Keratinocyte (primary cell): ENCODE results near the gene THBS2. TPM values are rescaled to one million over a fixed set of nuclear protein-coding genes. Genes with fewer than 3 reads are reported as not detected.
A peak's percentile ranks its signal among the peaks of the same experiment; 100 is the strongest.

Experiments
- DNase-seq: peaks from one replicate; pipeline ENCODE4 v3.0.0-alpha.2; 2011; ENCODE audit warnings: low read depth, missing footprints, low spot score
- FAIRE-seq: peaks from 2 replicates; lab custom pipeline; 2011; peaks lifted over from hg19 to GRCh38; lab: Jason Lieb, UNC
- H2AFZ ChIP-seq: 2 replicates; pipeline ENCODE4 v1.6.0; 2012; ENCODE audit warnings: low read length, control low read depth, inconsistent platforms; ENCODE audit not compliant: control insufficient read depth
- H3K27ac ChIP-seq: 2 replicates; pipeline ENCODE4 v1.5.1; 2011; ENCODE audit warnings: low read length; ENCODE audit not compliant: control insufficient read depth, insufficient read depth
- H3K27me3 ChIP-seq: 3 replicates; pipeline ENCODE4 v1.6.0; 2011; ENCODE audit warnings: low read length; ENCODE audit not compliant: control insufficient read depth, insufficient read depth; ENCODE audit errors: extremely low read depth
- H3K36me3 ChIP-seq, 2 experiments: 2 replicates in 1 of 2; 3 replicates in 1 of 2; pipeline ENCODE4 v1.5.1; 2011; ENCODE audit warnings: low read length in 2 of 2, mild to moderate bottlenecking in 1 of 2; ENCODE audit not compliant: control insufficient read depth in 2 of 2, insufficient read depth in 2 of 2; ENCODE audit errors: extremely low read depth in 1 of 2
- H3K4me1 ChIP-seq: 3 replicates; pipeline ENCODE4 v1.5.1; 2011; ENCODE audit warnings: low read length; ENCODE audit not compliant: control insufficient read depth, insufficient read depth; ENCODE audit errors: extremely low read depth
- H3K4me2 ChIP-seq: 3 replicates; pipeline ENCODE4 v1.6.0; 2011; ENCODE audit warnings: low read depth, low read length; ENCODE audit not compliant: control insufficient read depth, insufficient read depth; ENCODE audit errors: extremely low read depth
- H3K4me3 ChIP-seq, 3 experiments: fragments of 200-600 bp in 1 of 3; sonication (generic) in 1 of 3; 2 replicates in 2 of 3; 3 replicates in 1 of 3; pipeline ENCODE4 v1.5.1; 2011 to 2016; ENCODE audit warnings: low read length in 3 of 3, mild to moderate bottlenecking in 3 of 3, control low read depth in 2 of 3, inconsistent platforms in 1 of 3, low read depth in 1 of 3, mixed read lengths in 1 of 3, mixed run types in 1 of 3, moderate library complexity in 1 of 3; ENCODE audit not compliant: control insufficient read depth in 2 of 3, insufficient read depth in 2 of 3; ENCODE audit errors: extremely low read depth in 1 of 3
- H3K79me2 ChIP-seq: 2 replicates; pipeline ENCODE4 v1.6.0; 2012; ENCODE audit warnings: low read length; ENCODE audit not compliant: control insufficient read depth, insufficient read depth
- H3K9ac ChIP-seq: 3 replicates; pipeline ENCODE4 v1.6.0; 2011; ENCODE audit warnings: low read length; ENCODE audit not compliant: control insufficient read depth, insufficient read depth; ENCODE audit errors: extremely low read depth
- H3K9me1 ChIP-seq: 3 replicates; pipeline ENCODE4 v1.6.0; 2011; ENCODE audit warnings: low read length; ENCODE audit not compliant: control insufficient read depth, insufficient read depth; ENCODE audit errors: extremely low read depth
- H3K9me3 ChIP-seq: 2 replicates; pipeline ENCODE4 v1.5.1; 2012; ENCODE audit warnings: low read depth, low read length; ENCODE audit not compliant: control insufficient read depth
- H4K20me1 ChIP-seq: 3 replicates; pipeline ENCODE4 v1.6.0; 2011; ENCODE audit warnings: low read length; ENCODE audit not compliant: control insufficient read depth, insufficient read depth; ENCODE audit errors: extremely low read depth
- CTCF ChIP-seq, 3 experiments: IDR thresholded peaks in 1 of 3; conservative IDR thresholded peaks in 1 of 3; optimal IDR thresholded peaks in 1 of 3; 2 replicates in 2 of 3; 3 replicates in 1 of 3; pipeline versions ENCODE3 to v1.5.1; 2011; ENCODE audit warnings: low read length in 3 of 3, mild to moderate bottlenecking in 3 of 3, moderate library complexity in 2 of 3, control low read depth in 1 of 3, inconsistent platforms in 1 of 3; ENCODE audit not compliant: insufficient read depth in 2 of 3; ENCODE audit errors: extremely low read depth in 1 of 3
- EZH2 ChIP-seq: IDR thresholded peaks from one replicate; pipeline ENCODE4 v1.6.1; 2012; ENCODE audit warnings: inconsistent platforms, mild to moderate bottlenecking, low read length, moderate library complexity
- dilution Hi-C: fragments of 300-500 bp; cut with MboI; formaldehyde crosslinking; loops from one replicate; pipeline ENCODE4 v1.7.0; 2020; ENCODE audit warnings: low sequenced_read_pairs; ENCODE audit not compliant: extremely low pct_ligation_motif_present
- polyA plus RNA-seq, 5 experiments: library from polyadenylated mRNA; depleted of rRNA in 3 of 5; stranded (reverse) in 3 of 5; stranded (forward) in 1 of 5; unstranded in 1 of 5; fragments of >200 nt; gene quantifications; 1 replicate in 1 of 5; 2 replicates in 3 of 5; 3 replicates in 1 of 5; pipeline versions ENCODE4 v1.2.1 to v1.2.3, GENCODE V29; 2011 to 2012; ENCODE audit warnings: missing spikeins in 2 of 5, low read depth in 1 of 5, low replicate concordance in 1 of 5

The THBS2 gene
- polyA plus RNA-seq, 1 donor (not counting 4 experiments of a cell fraction or from before 2014, with no cell fraction given) = 533 TPM

DNA sequence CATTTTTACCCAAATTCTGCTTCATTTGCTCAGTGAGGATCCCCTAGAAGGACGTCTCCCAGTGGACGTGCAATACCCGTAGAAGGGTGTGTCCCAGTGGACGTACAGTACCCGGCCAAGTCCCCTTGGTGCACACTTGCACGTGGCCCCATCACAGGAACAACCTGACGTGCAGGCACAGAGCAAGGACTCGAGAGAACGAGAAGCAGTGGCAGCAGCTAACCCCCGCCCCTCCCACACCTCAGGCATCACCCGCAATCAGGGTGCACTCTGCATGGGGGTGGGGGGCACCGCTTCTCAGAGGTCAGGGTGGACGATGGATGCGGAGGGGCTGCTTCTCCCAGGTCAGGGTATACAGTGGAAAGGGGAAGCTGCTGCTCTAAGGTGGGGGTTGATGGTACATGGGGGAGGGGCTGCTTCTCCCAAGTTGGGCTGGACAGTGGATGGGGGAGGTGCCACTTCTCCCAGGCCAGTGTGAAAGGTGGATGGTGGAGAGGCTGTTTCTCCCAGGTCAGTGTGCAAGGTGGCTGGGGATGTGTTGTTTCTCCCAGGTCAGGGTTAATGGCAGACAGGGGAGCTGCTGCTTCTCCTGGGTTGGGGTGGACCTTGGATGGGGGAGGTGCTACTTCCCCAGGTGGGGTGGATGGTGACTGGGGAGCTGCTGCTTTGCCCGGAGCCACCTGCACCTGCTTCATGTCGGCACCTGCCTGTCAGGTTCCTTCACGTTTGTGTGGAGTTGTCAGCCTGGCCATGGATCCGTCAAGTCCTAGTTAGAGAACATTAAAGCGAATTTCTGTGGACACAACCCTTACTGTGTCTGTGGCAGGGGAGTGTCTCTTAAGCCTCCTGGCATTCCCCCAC lies 1.0 kb upstream of the THBS2 start:
- TF ChIP-seq CTCF (optimal IDR thresholded peaks at IDR 0.05 in 1 of 3, IDR thresholded peaks at IDR 0.05 in 1 of 3, conservative IDR thresholded peaks at IDR 0.05 in 1 of 3; ENCODE audit: extremely low read depth in 1 of 3, insufficient read depth in 2 of 3, low read length in 3 of 3) (no peak), EZH2 (no peak)
- FAIRE-seq = peak; percentile 67
- H3K79me2 ChIP-seq = peaks cover 38% of the 10 kb centered on the region
- no peaks in the 10 kb centered on the region for H3K9me1 ChIP-seq
- H3K9me3 ChIP-seq = no peaks in the 10 kb centered on the region
- H2AFZ ChIP-seq = no peak overlapping the region
- H3K36me3 ChIP-seq = peaks cover 12 to 17% of the 10 kb centered on the region in 2 experiments
- dilution Hi-C loops = no loop called here
- H3K4me1 ChIP-seq = peaks cover 30% of the 10 kb centered on the region
- no peak overlapping the region for H3K27ac ChIP-seq
- peak overlapping the region; percentile 84 for H3K4me2 ChIP-seq
- peak overlapping the region in 2 of 3 experiments; percentile 93 to 96 for H3K4me3 ChIP-seq
- H3K27me3 ChIP-seq = no peaks in the 10 kb centered on the region
- peaks cover 18% of the 10 kb centered on the region for H4K20me1 ChIP-seq
- peak overlapping the region; percentile 12 for H3K9ac ChIP-seq
- DNase-seq = no peak

DNA sequence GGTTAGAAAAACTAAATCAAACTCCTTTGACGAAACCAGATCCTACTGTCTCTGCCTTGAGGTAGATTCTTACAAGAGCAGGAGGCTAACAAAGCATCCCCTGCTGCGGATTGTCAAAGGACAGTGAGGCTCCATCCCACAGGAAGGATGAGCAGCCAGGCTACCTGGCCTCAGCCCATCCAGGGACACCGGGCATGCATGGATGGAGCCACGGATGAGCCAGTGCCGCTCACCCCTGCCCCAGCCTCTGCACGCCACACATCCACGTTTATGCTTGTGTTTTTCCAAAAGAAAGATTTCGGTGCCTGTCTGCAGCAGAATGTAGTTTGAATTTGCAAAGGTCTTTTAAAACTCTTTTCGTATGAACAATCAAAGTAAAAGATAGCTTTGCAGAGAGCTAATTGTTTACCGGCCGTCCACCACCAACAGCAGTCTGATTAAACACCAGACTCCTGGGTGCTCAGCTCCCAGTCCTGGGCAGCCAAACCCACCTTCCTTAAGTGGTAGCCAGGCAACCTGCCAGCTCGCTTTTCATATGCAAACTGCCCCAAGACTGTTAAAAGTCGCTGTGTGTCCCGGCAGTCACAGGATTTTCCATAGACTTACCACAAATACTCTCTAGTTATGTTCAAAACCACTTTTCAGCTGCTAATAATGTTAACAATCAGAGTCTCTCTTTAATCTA lies 999 bp downstream of the THBS2 start:
- Histone ChIP-seq H2AFZ (no peak overlapping the region), H3K36me3 (peaks cover 26 to 34% of the 10 kb centered on the region in 2 experiments), H3K4me2 (peak overlapping the region; percentile 84), H3K4me3 (peak overlapping the region; percentile 90 to 96 (median 93)), H3K9me1 (no peaks in the 10 kb centered on the region), H3K27ac (peak overlapping the region; percentile 75), H3K9me3 (no peaks in the 10 kb centered on the region), H3K9ac (peak overlapping the region; percentile 88), H4K20me1 (peaks cover 37% of the 10 kb centered on the region), H3K27me3 (no peaks in the 10 kb centered on the region), H3K79me2 (peaks cover 58% of the 10 kb centered on the region), H3K4me1 (peaks cover 30% of the 10 kb centered on the region)
- TF ChIP-seq CTCF (optimal IDR thresholded peaks at IDR 0.05 in 1 of 3, IDR thresholded peaks at IDR 0.05 in 1 of 3, conservative IDR thresholded peaks at IDR 0.05 in 1 of 3; ENCODE audit: extremely low read depth in 1 of 3, insufficient read depth in 2 of 3, low read length in 3 of 3) (no peak), EZH2 (no peak)
- FAIRE-seq (no peak), DNase-seq (no peak)
- dilution Hi-C loops = no loop called here
